BJ (cell line): ENCODE data around the gene ITIH2. TPM values are rescaled to one million over a fixed set of nuclear protein-coding genes. Genes with fewer than 3 reads are reported as not detected.
"Not testable (repeated sequence)": the region's sequence is repeated elsewhere in the genome, so short reads cannot be mapped to it uniquely, and the experiment has no call there.

Experiments
- CTCF ChIA-PET: fragments of 350-600 bp; formaldehyde crosslinking; extraction: SDS; loops from one replicate; lab custom pipeline; 2021; ENCODE audit warnings: antibody characterized with exemption, inconsistent platforms; lab: Yijun Ruan, JAX
- POLR2A ChIA-PET: fragments of 300-600 bp; sonication (Branson Sonifier 250); formaldehyde crosslinking; extraction: SDS; loops from one replicate; lab custom pipeline; 2021; ENCODE audit warnings: antibody characterized with exemption; lab: Charles Lee
- DNase-seq: peaks from one replicate; pipeline ENCODE4 v3.0.0-alpha.2; 2011; ENCODE audit warnings: low read depth
- H3K27me3 ChIP-seq: 2 replicates; pipeline ENCODE4 v1.6.0; 2011; ENCODE audit warnings: low read length; ENCODE audit not compliant: control insufficient read depth, insufficient read depth
- H3K36me3 ChIP-seq: 2 replicates; pipeline ENCODE4 v1.5.1; 2011; ENCODE audit warnings: low read length; ENCODE audit not compliant: control insufficient read depth, insufficient read depth
- H3K4me3 ChIP-seq: 2 replicates; pipeline ENCODE4 v1.5.1; 2011; ENCODE audit warnings: low read depth, mild to moderate bottlenecking, control low read depth, low read length
- CTCF ChIP-seq: IDR thresholded peaks from 2 replicates; pipeline ENCODE4 v1.5.1; 2011; ENCODE audit warnings: low read depth, mild to moderate bottlenecking, control low read depth, inconsistent platforms, low read length, moderate library complexity; ENCODE audit not compliant: insufficient read depth
- polyA plus RNA-seq: library from polyadenylated mRNA; depleted of rRNA; stranded (reverse); fragments of >200 nt; gene quantifications from 2 replicates; pipeline ENCODE4 v1.2.3, GENCODE V29; 2011

ITIH2 gene
- polyA plus RNA-seq, 1 experiment, result not detected

- TF ChIP-seq CTCF, result no peak
- CTCF ChIA-PET, result interaction anchor here (0.7 kb wide), 1 partner anchor 67 kb away, joined by 3 read pairs; no protein-coding TSS in a partner anchor
- Histone ChIP-seq H3K4me3 (no peak overlapping the region), H3K36me3 (peaks cover 8% of the 10 kb centered on the region), H3K27me3 (no peaks in the 10 kb centered on the region)
- no peak for DNase-seq
- POLR2A ChIA-PET, result no interaction called here
These were observed 64.1 kb downstream of the ITIH2 start for GRCh38 chr10:7767209-7767608.

DNA sequence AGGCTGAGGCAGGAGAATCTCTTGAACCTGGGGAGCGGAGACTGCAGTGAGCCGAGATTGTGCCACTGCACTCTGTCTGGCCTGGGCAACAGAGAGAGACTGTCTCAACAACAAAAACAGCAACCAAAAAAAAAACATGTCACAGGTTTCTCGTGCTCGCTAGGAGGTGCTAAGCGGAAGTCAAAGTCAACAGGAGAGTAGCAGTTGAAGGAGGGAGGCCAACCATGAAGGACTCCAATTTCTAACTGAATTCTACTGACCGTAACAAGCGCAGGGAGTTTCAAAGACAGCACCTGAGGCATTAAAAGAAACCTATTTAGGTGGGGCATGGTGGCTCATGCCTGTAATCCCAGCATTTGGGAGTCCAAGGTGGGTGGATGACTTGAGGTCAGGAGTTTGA, 65.3 kb downstream of the ITIH2 start:
- ChIA-PET POLR2A (no interaction called here), CTCF (interaction anchor here (0.6 to 1.4 kb wide), 2 partner anchors 13 to 239 kb away, joined by 3 to 5 read pairs; no protein-coding TSS in a partner anchor)
- Histone ChIP-seq H3K4me3 (no peak overlapping the region), H3K27me3 (no peaks in the 10 kb centered on the region), H3K36me3 (peaks cover 8% of the 10 kb centered on the region)
- TF ChIP-seq CTCF, result no peak
- no peak for DNase-seq

DNA sequence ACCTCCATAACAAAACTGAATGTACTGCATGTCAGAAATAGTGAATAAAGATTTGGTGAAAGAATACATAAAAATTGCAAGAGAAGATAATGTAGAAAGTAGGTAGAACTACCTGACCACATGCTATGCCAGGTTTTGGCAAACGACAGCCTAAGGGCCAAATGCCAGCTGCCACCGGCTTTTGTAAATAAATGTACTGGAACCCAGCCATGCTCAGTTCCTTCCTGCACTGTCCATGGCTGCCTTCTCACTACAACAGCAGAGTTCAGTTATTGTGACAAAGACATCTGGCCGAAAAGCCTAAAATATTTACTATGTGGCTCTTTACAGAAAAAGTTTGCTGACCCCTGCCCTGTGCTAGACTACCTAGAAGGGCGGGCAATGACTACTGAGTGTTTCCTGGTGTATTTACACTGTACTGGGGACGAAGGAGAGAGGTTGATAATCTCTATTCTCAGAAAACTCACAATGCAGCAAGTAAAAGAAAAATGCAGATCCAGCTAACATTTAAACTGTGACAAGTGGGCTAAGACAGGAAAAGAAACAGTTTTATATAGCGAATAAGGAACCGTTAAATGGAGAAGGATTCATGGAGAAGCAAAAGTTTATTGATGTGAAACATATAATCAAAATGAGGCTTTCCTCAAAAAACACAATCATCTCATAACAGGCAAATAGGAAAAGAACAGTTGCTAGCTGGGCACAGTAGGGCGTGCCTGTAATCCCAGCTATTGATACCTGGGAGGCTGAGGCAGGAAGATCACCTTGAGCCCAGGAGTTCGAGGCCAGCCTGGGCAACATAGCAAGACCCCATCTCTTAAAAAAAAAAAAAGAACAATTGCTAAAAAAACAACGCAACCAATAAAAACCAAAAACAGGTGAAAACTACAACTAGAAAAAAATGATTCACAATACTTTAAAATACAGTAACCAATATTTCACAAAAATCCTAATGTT, 71.0 kb downstream of the ITIH2 start:
- DNase-seq, result no peak
- no peak for TF ChIP-seq CTCF
- Histone ChIP-seq H3K4me3 (no peak overlapping the region), H3K27me3 (no peaks in the 10 kb centered on the region), H3K36me3 (peaks cover 7% of the 10 kb centered on the region)
- ChIA-PET POLR2A (no interaction called here), CTCF (no interaction called here)

DNA sequence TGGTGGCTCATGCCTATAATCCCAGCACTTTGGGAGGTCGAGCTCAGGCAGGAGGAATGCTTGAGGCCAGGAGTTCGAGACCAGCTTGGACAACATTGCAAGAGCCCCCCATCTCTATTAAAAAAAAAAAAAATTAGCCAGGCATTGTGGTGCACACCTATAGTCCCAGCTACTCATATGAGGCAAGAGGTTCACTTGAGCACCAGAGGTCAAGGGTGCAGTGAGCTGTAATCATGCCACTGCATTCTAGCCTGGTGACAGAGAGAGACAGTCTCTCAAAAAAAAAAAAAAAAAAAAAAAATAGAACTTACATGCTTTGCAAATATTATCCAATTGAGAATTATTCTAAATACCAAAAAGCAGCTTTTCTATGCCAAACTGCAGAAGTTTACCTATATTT, 73.7 kb downstream of the ITIH2 start:
- Histone ChIP-seq H3K36me3 (peaks cover 6% of the 10 kb centered on the region), H3K27me3 (no peaks in the 10 kb centered on the region), H3K4me3 (no peak overlapping the region)
- no peak for DNase-seq
- ChIA-PET CTCF (interaction anchor here (0.6 to 1.3 kb wide), 2 partner anchors 26 to 43 kb away, joined by 3 to 4 read pairs; no protein-coding TSS in a partner anchor), POLR2A (no interaction called here)
- TF ChIP-seq CTCF, result no peak

DNA sequence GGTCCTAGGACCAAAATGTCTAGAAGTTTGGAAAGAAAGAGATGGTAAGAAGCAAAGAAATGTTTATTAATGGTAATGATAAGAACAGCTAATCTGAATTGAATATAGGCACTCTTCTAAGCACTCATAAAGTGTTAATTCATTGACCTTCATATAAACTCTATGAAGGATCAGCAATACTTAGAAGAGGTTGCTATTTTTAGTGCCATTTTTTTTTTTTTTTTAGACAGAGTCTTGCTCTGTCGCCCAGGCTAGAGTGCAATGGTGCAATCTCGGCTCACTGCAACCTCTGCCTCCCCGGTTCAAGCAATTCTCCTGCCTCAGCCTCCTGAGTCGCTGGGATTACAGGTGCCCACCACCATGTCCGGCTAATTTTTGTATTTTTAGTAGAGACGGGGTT, 79.1 kb downstream of the ITIH2 start:
- H3K36me3 ChIP-seq, CTCF ChIA-PET, H3K27me3 ChIP-seq, DNase-seq, POLR2A ChIA-PET, H3K4me3 ChIP-seq: not testable (repeated sequence)
